GM21367 (cell line): ENCODE measurements around the gene UBE2K.
"Not testable (repeated sequence)": the region's sequence is repeated elsewhere in the genome, so short reads cannot be mapped to it uniquely, and the experiment has no call there.

Experiments
- ATAC-seq: cut with Tn5 transposase; IDR thresholded peaks from one replicate; pipeline ENCODE4 v1.9.1; 2021; ENCODE audit not compliant: unreplicated experiment

Gene UBE2K

GRCh38 chr4:39697740-39698423 lies at the start of gene UBE2K:
TSS of gene UBE2K (plus strand) at chr4:39698136. CDS start at chr4:39698328, 192 bp downstream.
- ATAC-seq = peak; percentile 73

GRCh38 chr4:39648213-39648612 lies 49.7 kb upstream of the UBE2K start:
- no peak for ATAC-seq

GRCh38 chr4:39648827-39649558 lies 48.9 kb upstream of the UBE2K start:
- ATAC-seq = no peak

GRCh38 chr4:39649639-39650265 lies 48.2 kb upstream of the UBE2K start:
- no peak for ATAC-seq

- not testable (repeated sequence) for ATAC-seq
These were observed 46.4 kb upstream of the UBE2K start for GRCh38 chr4:39651586-39651985.

- ATAC-seq = no peak
These were observed 42.7 kb upstream of the UBE2K start for GRCh38 chr4:39655211-39655610.

- no peak for ATAC-seq
These were observed 42.1 kb upstream of the UBE2K start for GRCh38 chr4:39655876-39656275.

- ATAC-seq = not testable (repeated sequence)
These were observed 41.3 kb upstream of the UBE2K start for GRCh38 chr4:39656638-39657037.

GRCh38 chr4:39657465-39657864 lies 40.5 kb upstream of the UBE2K start:
- ATAC-seq = peak; percentile 73

- no peak for ATAC-seq
These were observed 39.2 kb upstream of the UBE2K start for GRCh38 chr4:39658756-39659155.

- no peak for ATAC-seq
These were observed 37.9 kb upstream of the UBE2K start for GRCh38 chr4:39660045-39660444.

- no peak for ATAC-seq
These were observed 37.2 kb upstream of the UBE2K start for GRCh38 chr4:39660757-39661156.

- ATAC-seq = no peak
These were observed 35.3 kb upstream of the UBE2K start for GRCh38 chr4:39662683-39663082.

- ATAC-seq = no peak
These were observed 32.9 kb upstream of the UBE2K start for GRCh38 chr4:39664828-39665731.

- no peak for ATAC-seq
These were observed 30.2 kb upstream of the UBE2K start for GRCh38 chr4:39667706-39668105.

- no peak for ATAC-seq
These were observed 29.0 kb upstream of the UBE2K start for GRCh38 chr4:39668887-39669286.

- ATAC-seq = not testable (repeated sequence)
These were observed 27.6 kb upstream of the UBE2K start for GRCh38 chr4:39670296-39670695.

GRCh38 chr4:39675681-39676080 lies 22.3 kb upstream of the UBE2K start:
- ATAC-seq = not testable (repeated sequence)

GRCh38 chr4:39681003-39681402 lies 16.9 kb upstream of the UBE2K start:
- not testable (repeated sequence) for ATAC-seq

- ATAC-seq = peak; percentile 70
These were observed 15.8 kb upstream of the UBE2K start for GRCh38 chr4:39682138-39682537.

- no peak for ATAC-seq
These were observed 11.9 kb upstream of the UBE2K start for GRCh38 chr4:39685990-39686389.
